Fibroblast of lung (primary cell): Measurements from ENCODE around the gene ANXA2.

Experiments
- CTCF ChIP-seq, 2 donors: IDR thresholded peaks in 1 of 2; conservative IDR thresholded peaks in 1 of 2; 1 replicate in 1 of 2; 2 replicates in 1 of 2; pipeline ENCODE4 v1.5.1; 2011 to 2012; ENCODE audit warnings: low read length in 2 of 2, control low read depth in 1 of 2, inconsistent platforms in 1 of 2, low read depth in 1 of 2, mild to moderate bottlenecking in 1 of 2
- EZH2 ChIP-seq: IDR thresholded peaks from 2 replicates; pipeline ENCODE4 v1.5.1; 2012; ENCODE audit warnings: low read length, control low read depth, mild to moderate bottlenecking; ENCODE audit errors: missing control alignments

- no peak for TF ChIP-seq CTCF (conservative IDR thresholded peaks at IDR 0.05 in 1 of 2, IDR thresholded peaks at IDR 0.05 in 1 of 2; ENCODE audit: low read depth in 1 of 2, low read length in 2 of 2)
- TF ChIP-seq EZH2, result no peak
Measured at GRCh38 chr15:60344987-60345386, 52.8 kb downstream of the ANXA2 start.
